Trophoblast cell (in vitro differentiated cells and primary cell): ENCODE measurements around the gene FKBP11.
A peak's percentile ranks its signal among the peaks of the same experiment; 100 is the strongest.

Experiments used
- DNase-seq, 2 donors: peaks; one replicate each; pipeline ENCODE4 v3.0.0-alpha.2; 2016
- H2AFZ ChIP-seq: 2 replicates; pipeline ENCODE4 v1.6.1; 2013; ENCODE audit warnings: low read length, moderate library complexity, mild to moderate bottlenecking; ENCODE audit not compliant: insufficient read depth, poor library complexity
- H2AK5ac ChIP-seq: 2 replicates; pipeline ENCODE4 v1.6.1; 2013; ENCODE audit warnings: mild to moderate bottlenecking, low read length
- H2BK120ac ChIP-seq: 2 replicates; pipeline ENCODE4 v1.6.1; 2013; ENCODE audit warnings: low read length, mild to moderate bottlenecking, moderate library complexity; ENCODE audit not compliant: insufficient read depth, poor library complexity
- H2BK12ac ChIP-seq: 2 replicates; pipeline ENCODE4 v1.6.1; 2013; ENCODE audit warnings: mild to moderate bottlenecking, low read length, moderate library complexity
- H2BK5ac ChIP-seq: 2 replicates; pipeline ENCODE4 v1.6.1; 2013; ENCODE audit warnings: low read length, low read depth, moderate library complexity, mild to moderate bottlenecking; ENCODE audit not compliant: poor library complexity
- H3K14ac ChIP-seq: 2 replicates; pipeline ENCODE4 v1.6.1; 2013; ENCODE audit warnings: mild to moderate bottlenecking, low read length
- H3K18ac ChIP-seq: 2 replicates; pipeline ENCODE4 v1.6.1; 2013; ENCODE audit warnings: mild to moderate bottlenecking, low read length
- H3K23ac ChIP-seq: 2 replicates; pipeline ENCODE4 v1.6.1; 2013; ENCODE audit warnings: low read length
- H3K27ac ChIP-seq: 2 replicates; pipeline ENCODE4 v1.5.1; 2013; ENCODE audit warnings: low read depth, mild to moderate bottlenecking, inconsistent platforms, low read length, moderate library complexity
- H3K27me3 ChIP-seq: 2 replicates; pipeline ENCODE4 v1.6.1; 2013; ENCODE audit warnings: inconsistent platforms, mild to moderate bottlenecking, low read length, moderate library complexity; ENCODE audit not compliant: insufficient read depth
- H3K36me3 ChIP-seq, 2 experiments: 1 replicate in 1 of 2; 2 replicates in 1 of 2; pipeline ENCODE4 v1.6.1; 2013; ENCODE audit warnings: low read length in 2 of 2, mild to moderate bottlenecking in 2 of 2, moderate library complexity in 1 of 2; ENCODE audit not compliant: insufficient read depth in 2 of 2, control insufficient read depth in 1 of 2
- H3K4ac ChIP-seq: 2 replicates; pipeline ENCODE4 v1.6.1; 2013; ENCODE audit warnings: low read depth, mild to moderate bottlenecking, low read length, moderate library complexity
- H3K4me1 ChIP-seq, 2 experiments: 1 replicate in 1 of 2; 2 replicates in 1 of 2; pipeline ENCODE4 v1.6.1; 2013; ENCODE audit warnings: low read length in 2 of 2, mild to moderate bottlenecking in 2 of 2, moderate library complexity in 1 of 2; ENCODE audit not compliant: insufficient read depth in 2 of 2, control insufficient read depth in 1 of 2
- H3K4me2 ChIP-seq: 2 replicates; pipeline ENCODE4 v1.6.1; 2013; ENCODE audit warnings: inconsistent platforms, mild to moderate bottlenecking, low read length, moderate library complexity
- H3K4me3 ChIP-seq: 2 replicates; pipeline ENCODE4 v1.5.1; 2013; ENCODE audit warnings: mild to moderate bottlenecking, low read depth, low read length, inconsistent platforms
- H3K79me1 ChIP-seq: one replicate; pipeline ENCODE4 v1.6.1; 2013; ENCODE audit warnings: low read length
- H3K79me2 ChIP-seq: 2 replicates; pipeline ENCODE4 v1.6.1; 2013; ENCODE audit warnings: low read length, mild to moderate bottlenecking; ENCODE audit not compliant: control insufficient read depth, insufficient read depth, poor library complexity
- H3K9ac ChIP-seq: 2 replicates; pipeline ENCODE4 v1.6.1; 2013; ENCODE audit warnings: mild to moderate bottlenecking, low read length
- H3K9me3 ChIP-seq: 2 replicates; pipeline ENCODE4 v1.6.1; 2013; ENCODE audit warnings: low read depth, mild to moderate bottlenecking, control low read depth, inconsistent platforms, low read length; ENCODE audit not compliant: insufficient read depth
- H4K12ac ChIP-seq: 2 replicates; pipeline ENCODE4 v1.6.1; 2013; ENCODE audit warnings: low read depth, mild to moderate bottlenecking, low read length, moderate library complexity
- H4K8ac ChIP-seq: 2 replicates; pipeline ENCODE4 v1.6.1; 2013; ENCODE audit warnings: low read depth, mild to moderate bottlenecking, low read length, moderate library complexity
- H4K91ac ChIP-seq: one replicate; pipeline ENCODE4 v1.6.1; 2013; ENCODE audit warnings: low read depth, mild to moderate bottlenecking, low read length, moderate library complexity
- WGBS: extraction: QIAGEN DNeasy Blood & Tissue Kit; methylation state at CpG from one replicate; pipeline ENCODE4 v1.1.7; 2013; ENCODE audit warnings: missing lambda C conversion rate; ENCODE audit not compliant: insufficient read length, insufficient coverage; ENCODE audit errors: extremely low coverage; 5-methylcytosine and 5-hydroxymethylcytosine counted together

Gene FKBP11

DNA sequence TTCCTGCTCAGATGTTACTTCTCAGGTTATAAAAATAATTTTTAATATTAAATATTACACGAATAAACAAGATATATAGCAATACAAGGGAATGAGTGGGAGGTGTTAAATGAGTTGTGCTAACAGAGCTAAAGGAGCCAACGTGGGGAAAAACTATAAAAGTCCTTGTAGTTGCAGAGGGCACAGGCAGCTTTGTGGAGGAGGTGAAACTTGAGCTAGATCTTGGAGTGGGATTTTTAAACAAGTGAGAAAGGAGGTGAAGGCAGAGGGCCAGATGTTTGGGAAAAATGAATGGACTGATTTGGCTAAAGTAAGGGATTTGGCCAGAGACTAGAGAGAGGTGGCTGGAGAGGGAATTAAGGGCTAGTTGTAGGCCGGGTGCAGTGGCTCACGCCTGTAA, 5.2 kb upstream of the FKBP11 start:
- H3K4me2 ChIP-seq = no peak overlapping the region
- peaks cover 0 to 4% of the 10 kb centered on the region in 2 experiments for H3K4me1 ChIP-seq
- H3K9me3 ChIP-seq = peaks cover 2% of the 10 kb centered on the region
- no peak overlapping the region for H2BK120ac ChIP-seq
- H3K36me3 ChIP-seq = peaks cover 22 to 34% of the 10 kb centered on the region in 2 experiments
- H3K14ac ChIP-seq = no peak overlapping the region
- WGBS = no CpG with 5 or more reads among the region's 4 CpGs
- H3K4me3 ChIP-seq = no peak overlapping the region
- no peaks in the 10 kb centered on the region for H3K79me1 ChIP-seq
- H2BK12ac ChIP-seq = no peak overlapping the region
- H3K18ac ChIP-seq = no peak overlapping the region
- no peak overlapping the region for H4K12ac ChIP-seq
- H3K4ac ChIP-seq = no peak overlapping the region
- no peak overlapping the region for H4K8ac ChIP-seq
- no peak overlapping the region for H3K27ac ChIP-seq
- H2AK5ac ChIP-seq = no peak overlapping the region
- no peak overlapping the region for H3K23ac ChIP-seq
- H3K9ac ChIP-seq = no peak overlapping the region
- H3K79me2 ChIP-seq = no peaks in the 10 kb centered on the region
- H3K27me3 ChIP-seq = no peaks in the 10 kb centered on the region
- H2AFZ ChIP-seq = no peak overlapping the region
- H2BK5ac ChIP-seq = no peak overlapping the region
- DNase-seq = no peak
- H4K91ac ChIP-seq = no peak overlapping the region

DNA sequence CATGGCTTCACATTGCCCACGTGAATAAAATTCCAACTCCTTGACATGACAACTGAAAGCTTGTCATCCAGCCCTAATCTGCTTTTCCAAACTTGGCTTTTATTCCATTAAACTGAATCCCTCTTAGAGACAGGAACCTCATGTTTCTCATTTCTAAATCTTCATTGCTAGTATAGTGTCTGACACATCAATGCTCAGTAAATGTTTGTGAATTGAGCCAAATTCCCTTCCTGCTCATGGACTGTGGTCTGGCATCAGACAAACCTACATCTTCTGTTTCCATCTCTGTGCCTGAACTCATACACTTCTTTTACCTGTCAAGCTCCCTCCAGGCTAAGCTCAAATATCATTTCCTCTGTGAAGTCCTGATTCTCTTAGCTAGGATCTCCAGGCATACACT, 4.3 kb upstream of the FKBP11 start:
- H3K4ac ChIP-seq = no peak overlapping the region

DNA sequence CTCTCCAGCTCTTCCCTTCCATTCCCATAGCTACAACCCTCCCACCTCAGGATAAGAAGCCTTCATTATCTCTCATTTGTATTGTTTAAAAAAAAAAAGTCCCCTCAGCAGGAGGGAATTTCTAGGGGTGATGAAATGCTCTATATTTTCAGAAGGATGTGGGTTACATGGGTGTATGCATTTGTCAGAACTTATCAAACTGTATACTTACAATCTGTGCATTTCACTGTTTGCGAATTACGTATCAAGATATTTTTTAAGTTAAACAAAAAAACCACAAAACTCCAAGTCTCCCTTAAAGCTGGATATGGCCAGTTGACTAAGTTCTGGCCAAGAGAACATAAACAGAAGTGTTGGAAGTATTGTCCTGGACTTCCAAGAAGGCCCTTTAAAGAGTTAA, 2.0 kb upstream of the FKBP11 start:
- H4K12ac ChIP-seq = no peak overlapping the region
- no peak overlapping the region for H3K4me3 ChIP-seq
- H3K23ac ChIP-seq = no peak overlapping the region
- WGBS = no CpG with 5 or more reads among the region's 2 CpGs
- H3K79me2 ChIP-seq = peaks cover 4% of the 10 kb centered on the region
- H3K4ac ChIP-seq = no peak overlapping the region
- H3K9ac ChIP-seq = no peak overlapping the region
- peaks cover 4% of the 10 kb centered on the region for H3K79me1 ChIP-seq
- H3K14ac ChIP-seq = no peak overlapping the region
- H3K4me2 ChIP-seq = no peak overlapping the region
- no peak overlapping the region for H4K91ac ChIP-seq
- DNase-seq = no peak
- H3K27ac ChIP-seq = no peak overlapping the region
- no peak overlapping the region for H4K8ac ChIP-seq
- H2AFZ ChIP-seq = no peak overlapping the region
- no peak overlapping the region for H2BK12ac ChIP-seq
- peaks cover 15 to 24% of the 10 kb centered on the region in 2 experiments for H3K36me3 ChIP-seq
- H2BK5ac ChIP-seq = no peak overlapping the region
- no peak overlapping the region for H2AK5ac ChIP-seq
- H2BK120ac ChIP-seq = no peak overlapping the region
- no peaks in the 10 kb centered on the region for H3K27me3 ChIP-seq
- H3K18ac ChIP-seq = no peak overlapping the region
- H3K9me3 ChIP-seq = no peaks in the 10 kb centered on the region
- peaks cover 0 to 5% of the 10 kb centered on the region in 2 experiments for H3K4me1 ChIP-seq

More for the DNA sequence above, 4.3 kb upstream of the FKBP11 start:
- Histone ChIP-seq H4K12ac (no peak overlapping the region), H3K79me1 (peaks cover 4% of the 10 kb centered on the region), H3K36me3 (peaks cover 18 to 31% of the 10 kb centered on the region in 2 experiments), H3K18ac (no peak overlapping the region), H3K14ac (no peak overlapping the region), H3K9ac (no peak overlapping the region), H3K4me3 (no peak overlapping the region), H2AK5ac (no peak overlapping the region), H3K27me3 (no peaks in the 10 kb centered on the region), H2BK5ac (no peak overlapping the region), H4K91ac (no peak overlapping the region), H2BK120ac (no peak overlapping the region), H3K23ac (no peak overlapping the region), H3K79me2 (peaks cover 4% of the 10 kb centered on the region), H3K9me3 (peaks cover 2% of the 10 kb centered on the region), H3K27ac (no peak overlapping the region), H2AFZ (no peak overlapping the region), H3K4me2 (no peak overlapping the region), H3K4me1 (peaks cover 0 to 5% of the 10 kb centered on the region in 2 experiments), H2BK12ac (no peak overlapping the region), H4K8ac (no peak overlapping the region)
- no peak for DNase-seq
- whole genome bisulfite sequencing = no CpG with 5 or more reads among the region's 1 CpG

DNA sequence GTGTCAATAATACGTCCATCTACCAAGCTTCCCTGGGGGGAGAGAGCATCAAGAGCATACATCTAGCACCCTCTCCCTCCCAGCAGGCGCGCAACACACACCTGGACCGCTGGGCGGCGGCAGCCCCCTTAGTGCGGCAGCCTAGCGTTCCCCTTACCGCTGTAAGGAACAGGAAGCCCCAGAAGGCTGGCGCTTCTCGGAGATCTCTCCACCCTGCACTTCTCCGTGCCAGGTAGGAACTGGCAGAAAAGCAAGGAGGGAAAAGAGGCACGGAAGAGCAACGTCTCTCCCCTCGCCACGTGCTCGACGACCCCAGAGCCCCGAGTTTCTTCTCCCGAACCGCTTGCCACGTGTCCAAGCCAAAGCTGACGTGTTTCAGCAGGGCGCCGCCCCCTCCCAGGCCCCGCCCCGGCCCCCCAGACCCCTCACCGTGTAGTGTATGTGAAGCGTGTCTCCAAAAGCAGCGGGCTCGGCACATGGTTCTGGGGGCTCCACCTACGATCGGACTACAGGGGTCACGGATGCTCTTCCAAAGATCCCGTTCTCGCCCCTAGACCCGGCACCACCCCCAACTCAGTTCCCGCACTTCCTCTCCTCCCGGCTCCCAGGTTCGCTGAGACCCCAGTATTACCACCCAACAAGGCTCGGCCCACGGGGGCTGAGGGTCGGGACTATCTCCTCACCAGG, 532 bp downstream of the FKBP11 start:
- Histone ChIP-seq H3K4me2 (peak overlapping the region; percentile 87), H2AFZ (peak overlapping the region; percentile 72), H3K4me3 (peak overlapping the region; percentile 88), H3K14ac (peak overlapping the region; percentile 83), H3K27ac (no peak overlapping the region), H3K79me1 (peaks cover 4% of the 10 kb centered on the region), H3K79me2 (peaks cover 4% of the 10 kb centered on the region), H2BK120ac (peak overlapping the region; percentile 54), H3K9me3 (no peaks in the 10 kb centered on the region), H2AK5ac (peak overlapping the region; percentile 25), H3K36me3 (peaks cover 10 to 20% of the 10 kb centered on the region in 2 experiments), H3K4me1 (peaks cover 0 to 5% of the 10 kb centered on the region in 2 experiments), H3K9ac (peak overlapping the region; percentile 49), H4K91ac (peak overlapping the region; percentile 40), H3K4ac (peak overlapping the region; percentile 57), H4K12ac (peak overlapping the region; percentile 68), H3K18ac (peak overlapping the region; percentile 71), H4K8ac (peak overlapping the region; percentile 67), H2BK5ac (peak overlapping the region; percentile 34), H3K23ac (no peak overlapping the region), H3K27me3 (no peaks in the 10 kb centered on the region), H2BK12ac (no peak overlapping the region)
- DNase-seq = peak; percentile 53 to 68
- WGBS = no CpG with 5 or more reads among the region's 43 CpGs
